GM18505 (cell line): ENCODE measurements around the gene RLN3.

Experiments
- ATAC-seq: cut with Tn5 transposase; IDR thresholded peaks from one replicate; pipeline ENCODE4 v1.9.1; 2021; ENCODE audit not compliant: unreplicated experiment
- POLR2A ChIP-seq: IDR thresholded peaks from 4 replicates; pipeline ENCODE4 v1.6.1; 2011; ENCODE audit warnings: borderline replicate concordance; ENCODE audit not compliant: insufficient read depth, insufficient read length; ENCODE audit errors: extremely low read depth

Gene RLN3

DNA sequence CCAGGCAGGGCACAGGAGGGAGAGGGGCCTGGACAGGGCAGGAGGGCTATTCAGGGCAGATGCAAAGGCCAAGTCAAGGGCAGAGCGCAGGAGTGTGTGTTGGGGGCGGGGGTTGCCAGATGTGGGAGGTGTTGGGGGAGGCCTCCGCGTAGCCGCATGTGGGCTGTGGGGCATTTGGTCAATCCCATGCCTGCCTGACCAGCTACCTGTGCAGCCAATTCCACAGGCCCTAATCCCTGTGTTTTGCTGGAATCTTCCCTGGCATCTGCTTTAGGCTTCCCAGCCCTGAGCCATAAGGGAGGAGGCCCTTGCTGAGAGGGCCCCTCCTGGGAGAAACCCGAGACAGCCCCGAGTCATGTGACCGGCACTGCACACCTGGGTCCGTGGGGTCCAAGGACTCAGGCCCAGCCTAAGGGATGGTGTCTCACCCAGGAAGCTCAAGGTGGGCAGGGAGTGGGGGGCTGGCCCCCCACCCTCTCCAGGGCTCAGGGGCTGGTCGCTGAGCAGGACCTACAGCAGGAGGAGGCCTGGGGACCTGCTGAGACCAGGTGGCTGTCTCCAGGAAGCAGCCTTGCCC, 42.1 kb upstream of the RLN3 start:
- peak; percentile 19 for ATAC-seq
- TF ChIP-seq POLR2A = no peak

DNA sequence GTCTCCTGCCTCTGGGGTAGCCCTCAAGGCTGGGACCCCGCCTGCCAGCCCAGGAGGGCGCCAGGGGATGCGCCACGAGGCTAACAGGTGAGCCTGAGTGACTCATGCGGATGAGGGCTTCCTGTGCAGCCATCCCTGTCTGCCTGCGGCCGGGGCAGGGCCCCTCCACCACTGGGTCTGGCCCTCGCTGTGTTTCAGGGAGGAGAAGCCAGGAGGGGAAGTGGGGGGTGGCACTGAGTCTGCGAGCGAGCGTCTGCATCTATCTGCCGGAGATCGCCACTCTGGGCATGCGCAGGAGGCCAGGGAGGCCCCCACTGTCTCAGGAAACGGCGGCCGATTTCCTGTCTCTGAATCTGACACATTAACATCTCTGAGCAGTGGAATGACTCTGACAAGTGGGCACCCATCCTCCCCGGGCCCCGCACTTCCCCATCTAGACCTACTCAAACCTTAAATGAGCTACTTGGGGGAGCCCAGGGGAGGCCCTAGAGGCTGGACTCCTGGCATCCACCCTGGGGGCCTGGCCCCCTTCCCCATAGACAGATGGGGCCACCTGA, 41.5 kb upstream of the RLN3 start:
- ATAC-seq = peak; percentile 72
- TF ChIP-seq POLR2A = peak; percentile 74

DNA sequence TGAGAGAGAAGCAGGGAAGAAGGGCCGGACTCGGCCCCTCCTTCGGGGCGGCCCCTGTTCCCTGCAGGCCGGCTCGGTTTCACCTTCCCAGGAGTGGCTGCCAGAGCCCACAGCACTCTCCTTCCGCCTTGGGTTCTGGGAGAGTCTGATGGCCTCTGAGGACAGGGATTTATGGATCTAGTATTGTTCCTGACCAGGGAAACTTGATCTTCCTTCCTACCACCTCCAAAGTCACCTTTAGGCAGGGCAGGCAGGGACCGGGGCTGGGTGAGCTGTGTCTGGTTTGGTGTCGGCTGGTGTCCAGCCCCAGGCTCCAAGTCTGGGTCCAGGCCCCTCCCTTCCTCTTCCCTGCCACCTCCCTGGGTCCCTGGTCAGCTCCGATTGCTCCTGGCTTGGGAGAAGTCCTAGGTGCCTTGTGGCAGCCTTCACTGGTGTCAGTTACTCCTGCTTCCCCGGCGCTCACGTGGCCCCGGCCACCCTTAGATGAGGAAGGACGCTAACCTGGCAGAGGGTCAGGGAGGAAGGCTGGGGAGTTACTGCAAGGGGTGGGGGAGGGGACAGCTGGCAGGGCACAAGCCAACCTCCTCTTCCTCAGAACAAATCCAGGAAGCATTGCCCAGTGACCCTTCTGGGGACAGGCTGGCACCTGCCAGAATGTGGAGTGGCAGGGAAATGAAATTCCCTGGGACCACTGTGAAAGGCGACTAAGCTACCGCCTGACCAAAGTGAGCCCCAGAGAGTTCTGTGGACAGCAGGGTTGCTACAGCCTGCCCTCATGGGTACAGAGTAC, 40.7 kb upstream of the RLN3 start:
- no peak for TF ChIP-seq POLR2A
- ATAC-seq = no peak

DNA sequence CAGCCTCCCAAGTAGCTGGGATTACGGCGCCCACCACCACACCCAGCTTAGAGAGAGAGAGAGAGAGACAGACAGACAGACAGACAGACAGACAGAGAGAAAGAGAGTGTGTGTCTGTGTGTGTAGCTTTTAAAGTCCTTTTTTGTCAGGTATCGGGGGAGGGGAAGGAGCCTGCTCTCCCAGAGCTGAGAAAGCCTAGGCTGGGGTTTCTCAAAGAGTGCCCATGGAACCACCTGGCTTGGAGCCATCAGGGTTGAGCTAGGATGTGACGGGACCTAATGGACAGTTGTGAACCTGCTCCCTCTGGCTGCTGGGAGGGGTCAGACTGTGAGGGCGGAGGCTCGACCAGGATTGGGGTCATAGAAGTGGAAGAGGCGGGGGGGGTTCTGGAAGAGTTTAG, 38.5 kb upstream of the RLN3 start:
- no peak for TF ChIP-seq POLR2A
- no peak for ATAC-seq

DNA sequence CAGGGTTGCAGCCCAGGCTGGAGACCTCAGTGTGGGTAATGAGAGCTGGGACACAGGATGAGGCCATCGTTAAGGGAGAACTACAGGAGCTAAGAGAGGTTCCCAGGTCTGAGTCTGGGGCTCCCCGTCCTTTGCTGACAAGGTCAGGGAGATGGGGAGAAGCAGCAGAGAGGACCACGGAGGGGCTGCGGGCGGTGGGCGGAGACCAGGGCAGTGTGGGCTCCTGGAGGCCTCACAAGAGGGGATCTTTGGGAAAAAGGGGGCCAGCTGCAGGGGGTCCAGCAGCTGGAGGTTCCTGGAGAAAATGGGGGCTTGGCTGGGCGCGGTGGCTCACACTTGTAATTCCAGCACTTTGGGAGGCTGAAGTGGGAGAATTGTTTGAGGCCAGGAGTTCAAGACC, 37.9 kb upstream of the RLN3 start:
- no peak for TF ChIP-seq POLR2A
- no peak for ATAC-seq

DNA sequence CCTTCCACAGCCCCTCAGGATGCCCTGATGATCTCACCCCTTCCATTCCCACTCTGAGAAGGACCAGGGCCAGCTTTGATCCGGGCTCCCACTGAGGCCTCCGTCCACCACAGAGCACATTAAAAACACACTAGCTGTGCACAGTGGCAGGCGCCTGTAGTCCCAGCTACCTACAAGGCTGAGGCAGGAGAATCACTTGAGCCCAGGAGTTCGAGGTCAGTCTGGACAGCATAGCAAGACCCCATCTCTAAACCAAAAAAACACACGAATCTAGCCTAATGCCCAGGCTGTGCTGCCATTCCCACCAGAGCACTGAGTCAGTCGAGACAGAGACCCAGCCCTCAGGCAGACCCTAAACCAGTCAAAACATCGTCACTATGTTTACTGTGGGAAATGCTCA, 35.9 kb upstream of the RLN3 start:
- no peak for TF ChIP-seq POLR2A
- ATAC-seq = no peak

DNA sequence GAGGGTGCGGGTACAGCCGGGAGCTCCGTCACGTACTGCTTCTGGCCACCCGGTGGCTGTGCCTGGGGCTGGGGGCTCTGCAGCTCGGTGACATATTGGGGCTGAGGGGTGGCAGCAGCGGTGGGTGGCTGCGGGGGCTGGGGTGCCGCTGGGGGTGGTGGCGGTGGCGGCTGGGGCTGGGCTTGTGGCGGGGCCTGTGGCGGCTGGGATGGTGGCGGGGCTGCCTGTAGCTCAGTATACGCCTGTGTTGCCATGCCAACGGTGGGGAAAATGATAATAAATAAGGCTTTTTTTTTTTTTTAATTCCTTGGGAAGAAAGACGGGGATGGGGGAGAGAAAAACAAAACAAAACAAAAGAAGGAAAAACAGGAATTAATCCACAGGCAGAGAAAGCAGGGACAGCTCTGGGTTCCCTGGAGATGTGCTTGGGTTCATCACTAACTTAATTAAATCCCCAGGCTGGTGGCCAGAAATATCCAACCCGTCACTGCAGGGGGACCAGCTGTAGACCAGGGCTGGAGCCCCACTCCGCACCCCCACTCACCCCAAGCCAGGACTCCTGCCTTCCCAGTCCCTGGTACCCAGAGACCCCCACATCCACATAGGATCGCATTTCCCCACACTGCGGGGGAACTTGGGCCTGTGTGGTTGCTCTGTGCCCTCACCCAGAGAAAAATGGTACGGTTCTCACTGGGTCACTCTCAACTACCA, 34.2 kb upstream of the RLN3 start:
- no peak for TF ChIP-seq POLR2A
- ATAC-seq = no peak

DNA sequence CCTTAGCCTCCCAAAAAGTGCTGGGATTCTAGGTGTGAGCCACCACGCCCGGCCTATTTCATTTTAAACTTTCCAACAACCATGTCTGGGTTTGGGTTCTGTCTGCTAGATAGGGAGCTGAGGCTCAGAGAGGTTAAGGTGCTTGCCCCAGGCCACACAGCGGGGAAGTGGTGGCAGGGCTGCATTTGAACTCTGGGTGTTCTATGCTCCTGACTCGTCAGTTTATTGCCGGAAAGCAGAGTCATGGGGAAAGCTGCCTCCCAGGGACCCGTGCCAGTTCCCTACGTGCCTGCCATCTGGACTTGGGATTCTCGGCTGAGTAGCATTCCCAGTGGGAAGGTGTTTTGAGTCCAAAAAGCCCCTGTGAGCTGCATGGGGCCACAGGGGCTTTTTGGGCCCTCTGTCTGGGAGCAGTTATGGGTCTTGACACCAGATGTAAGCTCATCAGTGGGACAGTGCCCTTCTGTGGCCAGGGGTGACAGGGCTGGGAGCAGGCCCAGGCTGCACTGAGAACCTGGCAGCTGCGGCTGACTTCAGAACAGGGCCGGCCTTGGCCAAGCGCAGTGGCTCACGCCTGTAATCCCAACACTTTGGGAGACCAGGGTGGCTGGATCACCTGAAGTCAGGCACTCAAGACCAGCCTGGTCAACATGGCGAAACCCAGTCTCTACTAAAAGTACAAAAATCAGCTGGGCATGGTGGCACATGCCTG, 32.8 kb upstream of the RLN3 start:
- no peak for ATAC-seq
- no peak for TF ChIP-seq POLR2A

DNA sequence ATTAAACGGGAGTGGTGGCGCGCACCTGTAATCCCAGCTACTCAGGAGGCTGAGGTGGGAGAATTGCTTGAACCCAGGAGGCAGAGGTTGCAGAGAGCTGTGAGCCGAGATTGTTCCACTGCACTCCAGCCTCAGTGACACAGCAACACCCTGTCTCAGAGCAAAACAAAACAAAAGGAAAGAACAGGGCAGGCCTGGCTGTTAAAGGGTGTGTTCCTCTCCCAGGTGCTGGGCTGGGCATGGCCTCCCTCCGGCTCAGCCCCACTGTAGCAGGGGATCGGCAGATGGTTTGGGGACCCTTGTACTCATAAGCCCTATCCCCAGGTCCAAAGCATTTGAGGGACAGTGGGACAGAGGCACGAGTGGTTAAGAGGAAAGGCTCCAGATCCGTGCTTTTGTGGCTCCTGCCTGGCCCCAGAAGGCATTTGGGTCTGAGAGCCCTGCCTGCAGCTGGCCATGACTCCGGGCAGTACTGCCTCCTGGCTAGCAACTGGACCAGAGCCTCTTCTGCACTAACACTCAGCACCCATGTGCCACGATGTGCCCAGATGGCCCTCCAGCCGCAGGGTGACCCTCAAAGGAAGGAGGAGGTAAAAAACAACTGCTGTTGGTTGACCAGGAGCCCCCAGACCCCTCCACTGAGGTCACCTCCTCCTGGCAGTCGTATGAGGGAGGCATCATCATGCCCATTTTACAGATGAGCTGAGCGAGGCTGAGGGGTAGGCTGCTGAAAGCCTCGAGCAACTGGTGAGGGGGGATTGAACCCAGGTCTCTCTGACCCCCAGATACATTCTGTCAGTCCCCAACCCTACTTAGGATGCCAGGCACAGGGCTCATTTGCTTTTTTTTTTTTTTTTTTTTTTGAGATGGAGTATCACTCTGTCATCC, 31.8 kb upstream of the RLN3 start:
- no peak for ATAC-seq

DNA sequence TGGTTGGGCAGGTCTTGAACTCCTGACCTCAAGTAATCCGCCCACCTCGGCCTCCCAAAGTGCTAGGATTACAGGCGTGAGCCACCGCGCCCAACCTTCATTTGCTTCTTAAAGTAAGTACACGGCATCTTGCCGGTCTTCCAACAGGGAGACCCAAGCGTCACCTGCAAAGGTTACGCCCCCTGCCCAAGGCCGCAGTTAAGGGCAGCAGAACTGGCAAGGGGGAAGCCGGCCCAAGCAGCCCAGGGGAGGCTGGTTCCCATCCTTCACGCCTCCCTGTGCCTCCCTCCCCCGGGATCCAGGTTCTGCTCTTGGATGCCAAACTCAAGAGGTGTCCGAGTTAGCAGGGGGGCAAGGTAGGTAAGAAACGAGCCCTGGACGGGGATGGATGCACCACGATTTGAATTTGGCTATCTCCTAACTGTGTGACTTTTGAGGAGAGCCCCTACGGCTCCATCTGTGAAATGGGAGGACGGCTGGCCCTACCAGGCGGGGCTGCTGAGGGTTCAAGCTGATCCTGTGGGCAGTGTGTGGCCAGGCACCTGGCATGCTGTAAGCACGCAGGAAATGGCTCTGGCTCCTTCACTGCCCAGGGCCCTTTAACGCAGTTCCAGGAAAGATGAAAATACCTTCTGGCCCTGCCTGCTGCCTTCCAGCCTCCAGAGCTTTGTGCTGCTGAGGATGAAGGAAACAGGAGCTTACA, 30.9 kb upstream of the RLN3 start:
- no peak for ATAC-seq

More for the DNA sequence above, 31.8 kb upstream of the RLN3 start:
- TF ChIP-seq POLR2A = no peak

DNA sequence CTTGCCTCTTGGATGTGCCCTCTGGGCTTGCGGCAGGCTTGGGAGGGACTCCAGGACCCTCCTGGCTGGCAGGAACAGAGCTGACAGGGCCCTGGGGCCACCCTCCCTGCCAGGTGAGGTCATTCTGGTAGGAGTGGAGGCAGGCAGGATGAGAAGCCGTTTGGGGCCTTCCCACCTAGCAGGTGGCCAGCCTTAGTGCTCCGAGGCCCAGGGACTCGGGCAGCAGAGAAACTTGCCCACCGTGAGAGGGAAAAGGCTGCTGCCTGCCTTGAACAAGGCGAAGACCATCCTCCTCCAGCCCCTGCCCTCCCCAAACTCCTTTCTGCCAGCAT, 30.4 kb upstream of the RLN3 start:
- TF ChIP-seq POLR2A = no peak

More for the DNA sequence above, 30.9 kb upstream of the RLN3 start:
- TF ChIP-seq POLR2A = no peak

DNA sequence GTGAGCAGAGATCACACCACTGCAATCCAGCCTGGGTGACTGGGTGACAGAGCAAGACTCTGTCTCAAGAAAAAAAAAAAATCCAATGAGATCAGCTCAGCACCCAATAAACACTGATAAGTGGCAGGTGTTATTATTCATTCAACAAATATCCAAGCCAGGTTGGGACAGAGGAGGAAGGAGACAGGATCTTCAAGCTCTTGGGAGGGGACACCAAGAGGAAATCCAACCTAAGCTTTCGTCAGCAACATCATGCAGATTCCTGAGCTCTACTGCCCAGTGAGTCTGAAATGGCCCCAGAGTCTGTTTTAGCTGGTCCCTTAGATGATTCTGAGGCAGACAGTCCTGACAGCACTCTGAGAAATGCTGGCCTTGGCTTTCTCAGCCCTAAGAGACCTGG, 29.5 kb upstream of the RLN3 start:
- no peak for TF ChIP-seq POLR2A
- ATAC-seq = no peak

More for the DNA sequence above, 30.4 kb upstream of the RLN3 start:
- ATAC-seq = no peak
